CD4-positive, alpha-beta T cell treated with Interleukin-6 at 100 ng/mL for 8 hours (primary cell): ENCODE measurements around the gene NHP2.
"Not testable (repeated sequence)": the region's sequence is repeated elsewhere in the genome, so short reads cannot be mapped to it uniquely, and the experiment has no call there.

Experiments
- DNase-seq: peaks from one replicate; pipeline ENCODE4 v3.0.0-alpha.2; 2020; ENCODE audit warnings: mixed read lengths, low spot score

The NHP2 gene

GRCh38 chr5:178153530-178154340, at the start of gene NHP2:
TSS of gene NHP2 (minus strand) at chr5:178153885. CDS start at chr5:178153817, 68 bp downstream.
- DNase-seq = peak; percentile 98

DNA sequence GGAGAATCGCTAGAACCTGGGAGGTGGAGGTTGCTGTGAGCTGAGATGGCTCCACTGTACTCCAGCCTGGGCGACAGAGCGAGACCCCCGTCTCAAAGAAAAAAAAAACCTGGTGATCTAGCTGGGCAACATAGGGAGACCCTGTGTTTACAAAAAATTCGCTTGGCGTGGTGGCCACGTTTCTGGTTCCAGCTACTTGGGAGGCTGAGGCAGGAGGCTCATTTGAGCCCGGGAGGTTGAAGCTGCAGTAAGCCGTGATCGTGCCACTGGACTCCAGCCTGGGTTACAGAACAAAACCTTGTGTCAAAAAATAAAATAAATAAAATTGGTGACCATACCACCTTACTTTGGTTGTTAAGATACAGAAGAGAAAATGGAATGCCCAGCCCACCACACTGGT, 48.9 kb upstream of the NHP2 start:
- DNase-seq = no peak

GRCh38 chr5:178201927-178202235, 48.2 kb upstream of the NHP2 start:
- DNase-seq = no peak

- no peak for DNase-seq
Observed at GRCh38 chr5:178201221-178201926, 47.7 kb upstream of the NHP2 start.

GRCh38 chr5:178199581-178200434, 46.1 kb upstream of the NHP2 start:
- DNase-seq = no peak

DNA sequence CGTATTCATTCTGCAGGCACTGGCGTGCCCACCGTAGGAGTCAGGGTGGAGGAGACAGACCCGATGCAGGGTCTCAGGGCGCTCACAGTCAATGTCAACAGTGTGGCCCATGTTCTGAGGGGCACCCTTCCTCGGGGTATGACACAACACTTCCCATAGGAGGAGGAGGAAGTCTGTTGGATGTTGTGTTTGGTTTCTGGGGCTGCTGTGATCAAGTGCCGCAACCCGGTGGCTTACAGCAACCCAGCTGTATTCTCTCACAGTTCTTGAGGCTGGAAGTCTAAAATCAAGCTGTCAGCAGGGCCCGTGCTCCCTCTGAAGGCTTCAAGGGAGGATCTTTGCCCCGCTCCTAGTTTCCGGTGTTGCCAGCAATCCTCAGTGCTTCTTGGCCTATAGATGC, 45.0 kb upstream of the NHP2 start:
- no peak for DNase-seq

GRCh38 chr5:178198151-178198550, 44.5 kb upstream of the NHP2 start:
- not testable (repeated sequence) for DNase-seq

DNA sequence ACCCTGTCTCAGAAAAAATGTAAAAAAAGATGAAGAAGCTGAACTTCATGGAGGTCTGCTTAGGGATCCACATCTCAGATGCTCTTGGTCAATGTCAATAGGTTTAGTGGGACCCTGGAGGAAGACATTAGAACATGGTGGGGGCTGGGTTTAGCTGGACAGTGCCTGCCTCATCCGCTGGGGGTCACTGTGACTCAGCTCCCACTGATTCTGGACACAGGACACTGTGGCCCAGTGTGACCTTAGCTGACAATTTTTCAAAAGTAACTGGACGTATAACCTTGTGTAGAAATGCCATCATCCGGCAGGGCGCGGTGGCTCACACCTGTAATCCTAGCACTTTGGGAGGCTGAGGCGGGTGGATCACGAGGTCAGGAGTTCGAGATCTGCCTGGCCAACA, 43.3 kb upstream of the NHP2 start:
- no peak for DNase-seq

DNA sequence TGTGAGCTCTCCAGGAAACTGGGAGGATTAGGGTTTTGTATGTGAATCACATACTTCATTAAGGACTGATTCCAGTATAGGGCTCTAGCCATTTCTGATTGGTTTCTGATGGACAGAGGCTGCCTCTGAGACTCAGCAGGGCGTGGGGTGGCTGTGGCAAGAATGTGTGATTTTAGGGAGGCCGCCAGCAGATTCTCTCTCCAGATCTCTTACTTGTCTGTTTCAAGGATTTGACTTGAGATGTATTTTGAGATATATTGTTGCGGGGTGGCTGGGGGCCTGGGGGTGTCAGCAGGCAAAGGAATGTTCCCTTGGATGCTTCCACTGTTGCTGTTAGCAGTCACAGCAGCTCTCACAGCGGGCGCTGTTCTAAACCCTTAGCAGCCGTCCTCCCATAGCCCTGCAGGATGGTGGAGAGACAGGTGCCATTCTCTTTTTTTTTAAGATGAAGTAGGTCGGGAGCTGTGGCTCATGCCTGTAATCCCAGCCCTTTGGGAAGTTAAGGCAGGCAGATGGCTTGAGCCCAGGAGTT, 42.7 kb upstream of the NHP2 start:
- no peak for DNase-seq

GRCh38 chr5:178194026-178194425, 40.3 kb upstream of the NHP2 start:
- DNase-seq = no peak

- DNase-seq = no peak
Observed at GRCh38 chr5:178193251-178193809, 39.6 kb upstream of the NHP2 start.

- DNase-seq = no peak
Observed at GRCh38 chr5:178192787-178193186, 39.1 kb upstream of the NHP2 start.

DNA sequence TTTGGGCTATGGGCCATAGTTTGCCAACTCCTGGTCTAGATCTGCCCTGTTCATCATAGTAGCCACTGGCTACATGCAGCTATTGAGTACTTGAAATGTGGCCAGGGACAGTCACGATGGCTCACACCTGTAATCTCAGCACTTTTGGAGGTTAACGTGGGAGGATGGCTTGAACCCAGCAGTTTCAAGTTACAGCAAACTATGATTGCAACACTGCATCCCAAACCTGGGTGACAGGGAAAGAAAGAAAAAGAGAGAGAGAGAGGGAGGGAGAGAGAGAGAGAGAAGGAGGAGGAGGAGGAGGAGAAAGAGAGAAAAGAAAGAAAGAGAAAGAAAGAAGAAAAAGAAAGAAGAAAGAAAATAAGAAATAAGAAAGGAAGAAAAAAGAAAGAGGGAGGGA, 38.6 kb upstream of the NHP2 start:
- DNase-seq = no peak

DNA sequence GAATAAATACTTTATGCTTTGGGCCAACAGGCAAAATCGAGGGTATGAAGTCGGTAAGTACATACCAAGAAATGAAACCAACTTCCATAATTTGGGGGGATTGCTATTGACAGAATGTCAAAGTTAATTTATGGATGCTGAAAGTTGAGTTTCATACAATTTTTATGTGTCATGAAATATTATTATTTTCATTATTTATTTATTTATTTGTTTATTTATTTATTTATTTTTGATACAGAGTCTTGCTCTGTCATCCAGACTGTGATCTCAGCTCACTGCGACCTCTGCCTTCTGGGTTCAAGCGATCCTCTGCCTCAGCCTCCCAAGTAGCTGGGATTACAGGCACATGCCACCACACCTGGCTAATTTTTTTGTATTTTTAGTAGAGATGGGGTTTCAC, 38.0 kb upstream of the NHP2 start:
- no peak for DNase-seq

DNA sequence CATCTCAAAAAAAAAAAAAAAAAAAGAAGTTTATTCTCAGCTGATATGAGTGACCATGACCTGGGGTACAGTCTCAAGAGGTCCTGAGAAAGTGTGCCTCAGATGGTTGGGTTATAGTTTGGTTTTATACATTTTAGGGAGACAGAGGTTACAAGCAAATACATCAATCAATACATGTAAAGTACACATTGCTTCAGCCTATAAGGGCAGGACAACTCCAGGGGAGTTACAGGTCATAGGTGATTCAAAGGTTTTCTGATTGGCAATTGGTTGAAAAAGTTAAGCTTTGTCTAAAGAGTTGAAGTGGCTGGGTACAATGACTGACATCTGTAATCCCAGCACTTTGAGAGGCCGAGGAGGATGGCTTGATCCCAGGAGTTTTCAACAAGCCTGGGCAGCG, 35.7 kb upstream of the NHP2 start:
- no peak for DNase-seq

GRCh38 chr5:178187014-178187413, 33.3 kb upstream of the NHP2 start, which contains the start of gene GMCL2:
TSS of gene GMCL2 (minus strand) at chr5:178187371. CDS start at chr5:178187299, 72 bp downstream.
- no peak for DNase-seq

GRCh38 chr5:178186427-178186826, 32.7 kb upstream of the NHP2 start:
- no peak for DNase-seq

DNA sequence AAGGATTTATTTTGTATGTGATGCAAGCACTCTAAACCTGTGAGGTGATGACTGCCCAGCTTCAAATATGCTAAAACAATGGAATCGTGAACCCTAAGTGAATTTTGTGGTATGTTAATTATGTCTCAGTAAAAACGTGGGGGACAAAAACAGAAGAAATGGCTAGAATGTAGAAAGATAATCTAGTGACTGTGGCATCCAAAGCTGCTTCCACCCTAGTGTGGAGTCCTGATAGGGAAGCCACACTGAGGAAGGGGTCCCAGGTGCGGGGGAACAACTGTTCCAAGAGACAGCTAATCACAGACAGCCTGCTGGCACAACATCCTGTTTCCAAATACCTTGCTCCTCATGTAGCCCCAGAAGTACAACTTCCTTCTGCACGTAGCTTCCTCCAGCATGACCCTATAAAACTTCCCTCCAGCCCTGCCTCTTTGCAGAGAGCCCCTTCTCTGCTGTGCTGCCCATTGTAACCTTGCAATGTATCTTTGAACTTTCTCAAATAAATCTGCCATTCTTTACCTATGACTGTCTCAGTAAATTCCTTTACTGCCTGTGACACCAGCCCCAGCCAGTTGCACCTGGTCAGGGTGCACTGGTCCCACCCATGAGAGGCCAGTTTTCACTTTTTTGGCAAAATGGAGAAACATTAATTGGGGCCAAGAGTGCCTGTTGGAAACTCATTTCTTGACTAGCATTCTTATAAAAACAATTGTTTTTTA, 28.6 kb upstream of the NHP2 start:
- no peak for DNase-seq

DNA sequence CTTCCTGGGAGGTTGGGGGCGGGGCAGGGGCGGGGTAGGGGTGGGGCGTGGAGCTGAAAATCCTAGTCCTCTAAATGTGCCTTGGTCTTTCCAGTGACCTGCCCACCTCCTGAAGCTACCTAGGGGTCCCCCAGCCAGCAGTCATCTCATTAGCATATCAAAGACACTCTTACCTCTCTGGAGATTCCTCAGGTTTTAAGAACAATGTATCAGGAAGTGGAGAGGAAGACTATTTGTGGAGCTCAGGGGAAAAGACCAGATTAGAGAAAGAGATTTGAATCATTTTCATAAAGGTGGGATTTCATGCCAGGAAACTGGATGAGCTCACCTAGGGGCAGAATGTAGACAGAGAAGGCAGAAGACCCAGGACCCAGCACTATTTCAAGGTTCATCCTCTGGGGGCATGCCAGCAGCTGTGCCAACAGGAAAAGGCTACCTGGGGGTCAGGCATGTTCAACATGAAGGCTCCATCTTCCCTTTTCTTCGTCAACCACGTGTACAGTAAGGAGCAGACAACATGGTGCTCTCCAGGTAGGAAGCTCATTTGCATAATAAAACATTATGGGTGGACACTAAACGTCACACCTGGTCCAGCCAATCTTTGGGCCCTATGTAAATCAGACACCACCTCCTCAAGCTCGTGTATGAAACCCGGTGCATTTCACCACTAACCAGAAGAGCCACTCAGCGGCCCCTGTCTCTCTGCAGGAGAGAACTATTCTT, 26.6 kb upstream of the NHP2 start:
- no peak for DNase-seq

- DNase-seq = no peak
Observed at GRCh38 chr5:178177569-178177968, 23.9 kb upstream of the NHP2 start.

DNA sequence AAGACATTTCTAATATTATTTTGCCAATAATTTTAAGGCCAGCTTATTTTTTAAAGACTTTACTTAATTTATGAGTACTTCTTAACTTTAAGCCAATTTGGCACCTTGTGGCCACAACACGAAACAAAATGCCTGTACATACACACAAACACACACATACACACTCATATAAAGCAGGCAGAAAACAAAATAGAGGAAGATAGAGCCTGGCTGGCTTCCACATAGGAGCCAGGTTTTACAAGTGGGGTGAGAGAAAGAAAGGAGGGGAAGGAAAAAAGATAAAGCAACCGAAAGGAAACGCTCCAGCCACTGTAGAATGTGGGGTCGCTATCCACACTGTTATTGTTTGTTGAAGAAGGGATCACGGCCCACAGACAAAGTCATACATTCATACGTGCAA, 23.1 kb upstream of the NHP2 start:
- DNase-seq = no peak
